Muscle of leg (tissue), 11 donors: ENCODE data around the gene GTF3C1. TPM values are rescaled to one million over a fixed set of nuclear protein-coding genes. Genes with fewer than 3 reads are reported as not detected.
A peak's percentile ranks its signal among the peaks of the same experiment; 100 is the strongest.

Experiments used
- DNase-seq: peaks from one replicate; pipeline ENCODE4 v3.0.0; 2013
- H3K27ac ChIP-seq: one replicate; pipeline ENCODE4 v1.5.1; 2013; ENCODE audit warnings: mild to moderate bottlenecking, low read length, control low read depth
- H3K27me3 ChIP-seq: one replicate; pipeline ENCODE4 v1.6.1; 2013; ENCODE audit warnings: low read length; ENCODE audit not compliant: control insufficient read depth, insufficient read depth
- H3K36me3 ChIP-seq: one replicate; pipeline ENCODE4 v1.6.1; 2013; ENCODE audit warnings: low read length; ENCODE audit not compliant: control insufficient read depth, insufficient read depth
- H3K4me1 ChIP-seq: one replicate; pipeline ENCODE4 v1.6.1; 2013; ENCODE audit warnings: low read length; ENCODE audit not compliant: control insufficient read depth, insufficient read depth
- H3K4me3 ChIP-seq: one replicate; pipeline ENCODE4 v1.5.1; 2013; ENCODE audit warnings: low read length, control low read depth
- H3K9me3 ChIP-seq: replicated peaks from 2 replicates; pipeline ENCODE4 v1.6.1; 2013; ENCODE audit warnings: low read depth, low read length; ENCODE audit not compliant: control insufficient read depth
- WGBS: methylation state at CpG from one replicate; pipeline ENCODE4 v1.1.5; 2013; ENCODE audit warnings: missing lambda C conversion rate; ENCODE audit not compliant: insufficient coverage; 5-methylcytosine and 5-hydroxymethylcytosine counted together
- polyA plus RNA-seq, 8 donors: library from polyadenylated mRNA; unstranded; fragments of 120-200 nt; gene quantifications; one replicate each; pipeline versions ENCODE4 v1.2.1 to v1.2.3, GENCODE V29; 2013; ENCODE audit warnings: inconsistent platforms in 1 of 8, low replicate concordance in 1 of 8; ENCODE audit not compliant: insufficient read length in 8 of 8, insufficient read depth in 1 of 8
- total RNA-seq: library from RNA; stranded (reverse); fragments of 120-200 nt; gene quantifications from one replicate; pipeline ENCODE4 v1.2.4, GENCODE V29; 2013

The GTF3C1 gene
- total and polyA plus RNA-seq, 9 donors = 40.7 to 72.0 (median 53.9) TPM

- Histone ChIP-seq H3K27ac (no peak overlapping the region), H3K9me3 (peaks cover 4% of the 10 kb centered on the region), H3K4me3 (no peak overlapping the region), H3K4me1 (peaks cover 5% of the 10 kb centered on the region), H3K27me3 (no peaks in the 10 kb centered on the region), H3K36me3 (peaks cover 3% of the 10 kb centered on the region)
- WGBS = 100% methylated on average over 2 of the region's 4 CpGs
- no peak for DNase-seq
Measured at GRCh38 chr16:27591837-27592236, 42.1 kb upstream of the GTF3C1 start.

- Histone ChIP-seq H3K9me3 (peaks cover 9% of the 10 kb centered on the region), H3K27me3 (no peaks in the 10 kb centered on the region), H3K4me3 (no peak overlapping the region), H3K36me3 (peaks cover 3% of the 10 kb centered on the region), H3K4me1 (no peaks in the 10 kb centered on the region), H3K27ac (no peak overlapping the region)
- WGBS = 100% methylated on average over 1 of the region's 3 CpGs
- DNase-seq = no peak
Measured at GRCh38 chr16:27588057-27588456, 38.3 kb upstream of the GTF3C1 start.

- Histone ChIP-seq H3K4me3 (no peak overlapping the region), H3K36me3 (peaks cover 3% of the 10 kb centered on the region), H3K9me3 (peaks cover 9% of the 10 kb centered on the region), H3K4me1 (no peaks in the 10 kb centered on the region), H3K27ac (no peak overlapping the region), H3K27me3 (no peaks in the 10 kb centered on the region)
- 100% methylated on average over 2 of the region's 8 CpGs for WGBS
- DNase-seq = no peak
Measured at GRCh38 chr16:27586711-27587110, 37.0 kb upstream of the GTF3C1 start.

GRCh38 chr16:27585200-27585599 lies 35.5 kb upstream of the GTF3C1 start:
- DNase-seq = no peak
- Histone ChIP-seq H3K4me3 (no peak overlapping the region), H3K9me3 (peaks cover 9% of the 10 kb centered on the region), H3K4me1 (no peaks in the 10 kb centered on the region), H3K36me3 (peaks cover 3% of the 10 kb centered on the region), H3K27ac (no peak overlapping the region), H3K27me3 (no peaks in the 10 kb centered on the region)
- WGBS = no CpG with 5 or more reads among the region's 5 CpGs

GRCh38 chr16:27583634-27584033 lies 33.9 kb upstream of the GTF3C1 start:
- Histone ChIP-seq H3K4me1 (no peaks in the 10 kb centered on the region), H3K27me3 (no peaks in the 10 kb centered on the region), H3K27ac (no peak overlapping the region), H3K36me3 (peaks cover 3% of the 10 kb centered on the region), H3K4me3 (no peak overlapping the region), H3K9me3 (peaks cover 4% of the 10 kb centered on the region)
- DNase-seq = no peak
- WGBS = no CpG with 5 or more reads among the region's 1 CpG

- 44% methylated on average over 2 of the region's 2 CpGs for WGBS
Measured at GRCh38 chr16:27582883-27583282, 33.2 kb upstream of the GTF3C1 start.

GRCh38 chr16:27579087-27579980 lies 29.6 kb upstream of the GTF3C1 start:
- WGBS = 28% methylated on average over 2 of the region's 4 CpGs
- H3K9me3 ChIP-seq = no peaks in the 10 kb centered on the region
- H3K27me3 ChIP-seq = no peaks in the 10 kb centered on the region
- no peak for DNase-seq
- H3K36me3 ChIP-seq = peaks cover 11% of the 10 kb centered on the region
- H3K4me1 ChIP-seq = peaks cover 2% of the 10 kb centered on the region
- no peak overlapping the region for H3K27ac ChIP-seq
- no peak overlapping the region for H3K4me3 ChIP-seq

More at GRCh38 chr16:27582883-27583282, 33.2 kb upstream of the GTF3C1 start:
- Histone ChIP-seq H3K27ac (no peak overlapping the region), H3K9me3 (peaks cover 4% of the 10 kb centered on the region), H3K4me3 (no peak overlapping the region), H3K27me3 (no peaks in the 10 kb centered on the region), H3K4me1 (no peaks in the 10 kb centered on the region), H3K36me3 (peaks cover 3% of the 10 kb centered on the region)
- no peak for DNase-seq

- WGBS = 54% methylated on average over 4 of the region's 5 CpGs
- Histone ChIP-seq H3K36me3 (peaks cover 8% of the 10 kb centered on the region), H3K27ac (no peak overlapping the region), H3K9me3 (no peaks in the 10 kb centered on the region), H3K4me1 (peaks cover 8% of the 10 kb centered on the region), H3K27me3 (no peaks in the 10 kb centered on the region), H3K4me3 (no peak overlapping the region)
- DNase-seq = no peak
Measured at GRCh38 chr16:27576729-27577128, 27.0 kb upstream of the GTF3C1 start.

GRCh38 chr16:27572711-27573110 lies 23.0 kb upstream of the GTF3C1 start:
- H3K9me3 ChIP-seq = no peaks in the 10 kb centered on the region
- no peaks in the 10 kb centered on the region for H3K27me3 ChIP-seq
- DNase-seq = peak; percentile 63
- no peak overlapping the region for H3K4me3 ChIP-seq
- H3K27ac ChIP-seq = no peak overlapping the region
- H3K4me1 ChIP-seq = peaks cover 12% of the 10 kb centered on the region
- H3K36me3 ChIP-seq = peaks cover 8% of the 10 kb centered on the region
- 35% methylated on average over 6 of the region's 6 CpGs for WGBS

- H3K36me3 ChIP-seq = peaks cover 8% of the 10 kb centered on the region
- peaks cover 12% of the 10 kb centered on the region for H3K4me1 ChIP-seq
- no peaks in the 10 kb centered on the region for H3K9me3 ChIP-seq
- H3K27me3 ChIP-seq = no peaks in the 10 kb centered on the region
- DNase-seq = no peak
- WGBS = 98% methylated on average over 5 of the region's 8 CpGs
- no peak overlapping the region for H3K27ac ChIP-seq
- H3K4me3 ChIP-seq = no peak overlapping the region
Measured at GRCh38 chr16:27571433-27572326, 22.0 kb upstream of the GTF3C1 start.
